NCI-H446 (cell line): Measurements from ENCODE around the gene VGLL4.
"Not testable (repeated sequence)": the region's sequence is repeated elsewhere in the genome, so short reads cannot be mapped to it uniquely, and the experiment has no call there.

Source experiments
- DNase-seq, 2 experiments: peaks; one replicate each; lab custom pipeline; 2025; lab: John Stamatoyannopoulos, UW

Gene VGLL4

DNA sequence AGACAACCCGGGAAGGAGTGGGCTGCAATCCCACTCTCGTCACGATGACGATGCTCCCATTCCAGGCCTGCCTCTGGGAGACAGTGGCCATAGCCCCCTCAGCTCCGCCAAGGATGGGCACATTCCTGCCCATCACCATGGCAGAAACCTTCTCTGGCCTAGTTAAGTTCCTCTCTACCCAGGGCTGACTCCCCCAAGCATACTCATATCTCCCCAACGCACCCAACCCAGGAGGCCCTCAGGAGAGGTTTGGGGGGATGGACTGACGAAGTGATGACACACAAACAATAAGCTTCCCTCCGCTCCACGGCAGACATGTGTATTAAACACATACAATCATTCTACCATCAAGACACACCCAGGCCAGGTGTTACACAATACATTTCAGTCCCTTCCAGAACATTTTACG, 60.1 kb downstream of the VGLL4 start:
- DNase-seq, result no peak

- DNase-seq, result no peak
These were observed 60.5 kb downstream of the VGLL4 start for GRCh38 chr3:11583235-11583634.

DNA sequence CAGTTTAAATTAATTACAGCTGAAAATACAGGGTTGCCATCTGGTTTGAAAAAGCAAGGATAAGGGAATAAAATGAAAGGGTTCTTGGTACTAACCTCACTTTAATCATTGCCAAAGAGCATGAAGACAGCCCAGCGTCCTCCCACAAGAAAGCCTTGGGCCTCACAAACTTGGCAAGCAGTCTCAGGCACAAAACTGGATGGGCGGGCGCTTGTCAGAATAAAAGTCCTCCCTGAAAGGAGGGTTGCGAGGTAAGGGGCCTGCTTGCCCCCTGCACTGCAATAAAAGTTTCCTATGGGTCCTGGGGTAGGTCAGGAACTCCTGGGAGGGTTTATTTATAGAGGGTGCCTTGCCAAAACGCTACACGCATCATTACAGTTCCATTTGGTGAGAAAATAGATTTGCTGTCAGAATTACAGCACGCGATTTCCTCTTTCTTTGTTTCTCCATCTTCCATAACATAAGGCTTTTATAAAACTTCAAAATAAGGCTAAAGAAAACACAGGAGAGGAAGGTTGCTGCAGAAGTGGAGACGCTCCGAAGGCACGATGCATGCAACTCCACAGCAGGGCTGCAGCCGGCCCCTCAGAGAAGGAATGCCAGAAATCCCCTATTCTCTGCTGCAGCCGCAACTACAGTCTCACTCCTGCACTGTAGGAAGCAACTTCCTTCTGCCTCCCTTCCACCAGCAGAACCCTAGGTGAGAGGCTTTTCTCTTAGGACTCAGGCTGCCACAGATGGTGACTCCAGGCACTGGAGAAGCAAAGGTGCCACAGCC, 61.3 kb downstream of the VGLL4 start:
- DNase-seq, result peak; percentile 32 to 73

DNA sequence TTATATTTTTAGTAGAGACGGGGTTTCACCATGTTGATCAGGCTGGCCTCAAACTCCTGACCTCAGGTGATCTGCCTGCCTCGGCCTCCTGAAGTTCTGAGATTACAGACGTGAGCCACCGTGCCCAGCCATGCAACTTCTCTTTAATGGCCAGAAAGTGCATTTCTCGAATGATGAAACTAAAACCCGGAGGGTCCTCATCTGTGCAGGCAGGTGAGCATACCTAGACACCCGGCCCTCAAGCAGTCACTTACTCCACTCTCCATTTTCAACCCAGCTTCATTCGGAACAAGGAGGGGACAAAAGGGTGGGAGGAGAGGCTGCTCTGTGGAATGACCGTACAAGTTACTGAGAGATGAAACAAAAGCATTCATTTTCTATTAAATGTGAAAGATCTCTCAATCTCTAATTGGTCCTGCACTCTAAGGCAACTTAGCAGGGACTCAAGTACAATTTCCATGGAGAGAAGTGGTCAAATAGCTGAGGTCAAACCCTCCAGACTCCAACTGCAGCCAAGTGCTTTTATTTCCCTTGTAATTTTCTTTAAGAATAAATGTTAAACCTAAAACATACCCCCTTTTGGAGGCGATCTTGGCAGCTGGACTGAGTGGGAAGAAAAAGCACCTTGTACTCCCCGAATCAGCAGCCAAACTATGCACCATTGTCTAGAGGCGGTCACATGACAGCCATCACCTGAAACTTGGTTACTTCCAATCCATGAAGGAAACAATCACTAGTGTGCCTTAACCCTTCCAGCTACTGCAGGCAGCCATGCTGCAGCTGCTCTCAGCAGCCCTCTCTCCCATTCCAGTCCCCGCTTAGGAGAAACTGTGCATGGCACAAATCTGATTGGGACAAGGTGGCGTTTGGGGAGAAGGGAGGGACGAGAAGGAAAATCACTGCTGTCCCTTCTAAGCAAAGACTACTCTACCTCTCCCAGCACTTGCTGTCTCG, 62.2 kb downstream of the VGLL4 start:
- DNase-seq, result peak in 1 of 2 experiments; percentile 32

GRCh38 chr3:11580645-11581044, 63.1 kb downstream of the VGLL4 start:
- DNase-seq, result no peak

- DNase-seq, result no peak
These were observed 65.5 kb downstream of the VGLL4 start for GRCh38 chr3:11578169-11578568.

GRCh38 chr3:11576453-11576852, 67.3 kb downstream of the VGLL4 start:
- DNase-seq, result no peak

DNA sequence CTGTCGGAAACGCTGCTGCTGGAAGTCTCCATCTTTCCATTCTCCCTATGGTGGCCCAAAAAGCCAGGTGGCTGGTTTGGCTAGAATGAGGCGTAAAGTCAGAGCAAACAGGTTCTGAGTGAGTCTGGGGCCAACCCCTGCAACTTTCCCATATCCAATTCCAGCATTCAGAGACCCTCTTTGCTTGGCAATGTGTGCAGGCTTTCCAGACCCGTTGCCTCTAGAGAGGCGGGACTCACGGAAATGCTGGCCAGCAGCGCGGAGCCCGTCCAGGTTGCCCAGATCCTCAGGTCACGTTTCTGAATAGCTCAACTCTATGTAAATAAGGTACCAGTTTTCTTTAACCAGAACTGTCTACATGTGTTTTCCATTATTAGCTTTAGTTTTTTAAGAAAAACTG, 68.0 kb downstream of the VGLL4 start:
- no peak for DNase-seq

GRCh38 chr3:11574981-11575669, 68.6 kb downstream of the VGLL4 start:
- no peak for DNase-seq

GRCh38 chr3:11572660-11573059, 71.1 kb downstream of the VGLL4 start:
- DNase-seq, result not testable (repeated sequence)

- DNase-seq, result no peak
These were observed 72.8 kb downstream of the VGLL4 start for GRCh38 chr3:11570789-11571495.

- DNase-seq, result no peak
These were observed 73.5 kb downstream of the VGLL4 start for GRCh38 chr3:11570251-11570650.

- DNase-seq, result no peak
These were observed 74.5 kb downstream of the VGLL4 start for GRCh38 chr3:11569156-11569741.

DNA sequence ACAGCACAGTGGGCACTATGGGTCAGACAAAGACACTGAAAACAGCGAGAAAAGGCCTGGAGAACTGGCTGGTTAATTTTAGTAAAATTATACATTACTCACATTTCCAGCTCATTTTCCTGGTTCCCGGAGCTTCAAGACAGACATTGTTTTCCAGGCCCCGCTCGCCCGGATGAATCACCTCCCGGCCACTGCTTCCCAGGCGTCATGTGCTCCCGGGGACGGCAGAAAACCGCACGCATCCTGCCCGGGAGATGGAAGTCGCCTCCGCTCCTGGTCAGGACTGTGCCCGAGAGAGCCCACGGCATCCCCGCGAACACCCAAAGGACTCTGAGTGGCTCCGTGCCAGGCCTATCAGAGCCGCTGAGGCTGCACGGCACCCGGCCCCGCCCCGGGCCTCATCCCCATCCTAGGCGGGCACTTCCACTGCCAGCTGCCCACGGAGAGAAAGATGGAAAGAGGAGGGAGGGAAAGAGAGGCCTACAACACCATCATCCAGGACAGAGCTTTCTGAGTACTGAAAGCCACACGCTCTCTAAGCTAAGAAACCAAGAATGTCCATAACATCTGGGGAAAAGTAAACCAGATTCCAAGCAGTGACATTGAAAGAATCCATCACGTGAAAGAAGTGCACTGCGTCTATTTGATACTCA, 75.1 kb downstream of the VGLL4 start:
- DNase-seq, result no peak

DNA sequence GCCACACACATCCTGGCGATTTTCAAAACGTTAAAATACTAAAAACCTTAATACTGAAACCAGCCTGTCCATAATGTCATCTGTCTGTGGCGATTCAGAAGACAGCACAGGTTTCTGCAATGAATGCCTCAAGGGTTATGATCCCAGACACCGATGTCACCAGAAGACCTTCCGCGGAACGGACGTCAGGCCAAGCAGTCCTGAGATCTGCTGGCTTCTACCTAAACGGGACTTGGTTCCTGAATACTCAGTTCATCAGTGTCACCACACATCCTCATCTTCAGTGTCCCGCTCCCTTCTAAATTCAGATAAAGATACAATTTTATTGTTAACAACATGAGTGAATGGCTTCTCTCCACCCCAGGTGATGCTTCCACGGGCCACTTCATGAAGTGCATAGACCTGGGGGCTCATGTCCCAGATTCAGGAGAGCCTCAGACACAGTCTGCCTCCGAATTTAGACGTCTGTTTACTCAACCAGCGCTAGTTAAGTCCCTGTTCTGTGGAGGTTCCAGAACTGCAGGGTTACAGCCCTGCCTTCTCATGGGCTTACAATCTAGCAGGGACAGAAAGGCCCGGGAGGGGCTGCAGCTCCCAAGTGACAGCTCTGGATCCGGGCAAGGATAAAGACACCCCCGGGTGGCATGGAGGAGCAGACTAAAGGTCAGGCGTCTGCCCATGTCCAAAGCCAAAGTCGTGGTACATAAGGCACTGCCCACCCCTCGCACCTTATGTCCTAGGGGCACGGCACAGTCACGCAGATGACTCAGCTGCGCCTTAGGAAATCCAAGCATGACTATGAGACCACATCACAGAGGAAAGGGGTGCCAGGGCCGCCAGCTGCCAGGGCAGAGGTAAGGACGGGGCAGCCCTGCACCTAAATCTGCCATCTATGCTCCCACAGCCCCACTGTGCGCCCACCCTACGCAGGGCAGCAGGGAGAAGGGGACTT, 75.9 kb downstream of the VGLL4 start:
- DNase-seq, result no peak

GRCh38 chr3:11566916-11567315, 76.8 kb downstream of the VGLL4 start:
- DNase-seq, result no peak

DNA sequence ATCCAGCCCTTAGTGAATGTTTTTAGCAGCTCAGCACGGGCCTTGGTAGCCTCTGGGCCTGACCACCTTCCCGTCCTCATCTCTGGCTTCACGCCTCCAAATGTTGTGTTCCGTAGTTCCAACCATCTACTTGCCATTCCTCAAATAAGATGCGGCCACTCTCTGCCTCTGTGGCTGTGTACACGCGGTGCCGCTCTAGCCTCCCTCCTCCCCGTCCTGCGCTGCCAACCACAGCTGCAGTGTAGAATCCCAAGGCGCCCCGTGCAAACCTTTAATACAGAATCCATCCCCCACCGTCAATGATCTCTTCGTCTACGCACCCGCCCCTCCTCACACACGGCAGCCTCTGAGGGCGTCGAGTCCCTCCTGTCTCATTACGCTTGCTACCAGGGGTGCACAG, 77.2 kb downstream of the VGLL4 start:
- no peak for DNase-seq

GRCh38 chr3:11565932-11566331, 77.8 kb downstream of the VGLL4 start:
- DNase-seq, result no peak

- no peak for DNase-seq
These were observed 78.2 kb downstream of the VGLL4 start for GRCh38 chr3:11565492-11565891.

DNA sequence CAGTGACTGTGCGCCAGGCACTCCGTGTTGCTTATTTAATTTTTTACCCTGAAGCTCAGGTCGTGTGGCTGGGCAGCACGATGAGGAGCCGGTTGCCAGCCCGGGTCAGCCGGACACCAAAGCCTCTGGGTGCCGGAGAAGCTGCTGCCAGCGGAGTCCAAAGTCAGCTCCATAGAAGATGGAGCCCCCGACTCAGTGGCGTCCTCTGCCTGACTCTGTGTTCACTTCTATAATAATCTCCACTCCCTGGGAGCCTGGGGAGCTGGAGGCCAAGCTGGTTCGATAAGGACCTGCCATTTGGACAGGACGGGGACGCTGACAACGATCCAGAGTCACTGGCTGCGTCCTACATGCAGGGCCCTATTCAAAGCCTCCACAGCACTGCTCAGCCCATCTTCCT, 78.6 kb downstream of the VGLL4 start:
- DNase-seq, result no peak
